Activated naive CD8-positive, alpha-beta T cell treated with anti-CD3 and anti-CD28 coated beads for 36 hours (primary cell): Measurements from ENCODE around the gene TAS2R40. TPM values are rescaled to one million over a fixed set of nuclear protein-coding genes. Genes with fewer than 3 reads are reported as not detected.

Experiments
- total RNA-seq, 2 experiments: library from RNA; stranded (reverse); gene quantifications; one replicate each; pipeline ENCODE4 v1.2.3, GENCODE V29; 2021

Gene TAS2R40
- total RNA-seq, 2 experiments from 2014 or later: not detected

Other genes starting within 250 kb of the TAS2R40 start
- not detected for gene OR9A2, start 194.9 kb upstream of the TAS2R40 start, total RNA-seq
- gene OR6V1, start 169.7 kb upstream of the TAS2R40 start, total RNA-seq: not detected
- gene PIP, start 90.0 kb upstream of the TAS2R40 start, total RNA-seq: not detected
- not detected for gene TAS2R39, start 38.6 kb upstream of the TAS2R40 start, total RNA-seq
- gene GSTK1, start 41.4 kb downstream of the TAS2R40 start, total RNA-seq: 100 to 1,000 TPM; 136 to 137 TPM
- 1 to 10 TPM; 2.3 to 2.7 TPM for gene TMEM139, start 62.9 kb downstream of the TAS2R40 start, total RNA-seq
- 10 to 100 TPM; 71.8 to 79.7 TPM for gene CASP2, start 66.3 kb downstream of the TAS2R40 start, total RNA-seq
- under 1 TPM in 1 of 2 experiments, not detected in 1; 0.06 TPM for gene CLCN1, start 94.1 kb downstream of the TAS2R40 start, total RNA-seq
- gene FAM131B, start 140.7 kb downstream of the TAS2R40 start, total RNA-seq: 1 to 10 TPM; 1.7 to 2.0 TPM
- 100 to 1,000 TPM; 116 to 118 TPM for gene ZYX, start 159.3 kb downstream of the TAS2R40 start, total RNA-seq
- 1 to 10 TPM; 2.3 to 3.4 TPM for gene EPHA1, start 186.8 kb downstream of the TAS2R40 start, total RNA-seq
- not detected for gene TAS2R60, start 221.4 kb downstream of the TAS2R40 start, total RNA-seq